Measurements from ENCODE around the gene CCDC83. TPM values are rescaled to one million over a fixed set of nuclear protein-coding genes. Genes with fewer than 3 reads are reported as not detected.

CCDC83 gene
- total and polyA plus RNA-seq, 2 experiments from 2014 or later = not detected

GRCh38 chr11:85806876-85807275 lies 48.3 kb upstream of the CCDC83 start (continued):
- TF ChIP-seq ZNF462 (CRISPR knock-in tag; IDR thresholded peaks at IDR 0.05) = no peak

- H3F3A ChIP-seq (replicated peaks; ENCODE audit: low read depth) = 0 out of 2 replicates have a peak, but pooled peaks cover 4% of the 10 kb centered on the region
- H3K9me2 ChIP-seq (ENCODE audit: insufficient read depth) = no peaks in the 10 kb centered on the region
- peaks cover 17% of the 10 kb centered on the region for H3K4me1 Mint-ChIP-seq
- no peak overlapping the region for H2AFZ ChIP-seq
- no peak for DNase-seq (ENCODE audit: low spot score)
- H3K4me1 ChIP-seq (ENCODE audit: insufficient read depth) = peaks cover 9% of the 10 kb centered on the region
- H3K36me3 Mint-ChIP-seq (ENCODE audit: low read depth) = no peaks in the 10 kb centered on the region
- no peaks in the 10 kb centered on the region for H3K9me3 Mint-ChIP-seq
- H3K27ac Mint-ChIP-seq = no peak overlapping the region
- H3K4me3 Mint-ChIP-seq = no peak overlapping the region
- H4K20me1 ChIP-seq (replicated peaks; ENCODE audit: insufficient read depth) = no peaks in the 10 kb centered on the region
- no peak overlapping the region for H3K4me2 ChIP-seq
- ATAC-seq = no peak
- no peak for TF ChIP-seq CREB1 (CRISPR knock-in tag; IDR thresholded peaks at IDR 0.05; ENCODE audit: low read depth)
- TF ChIP-seq JUNB (IDR thresholded peaks at IDR 0.05; ENCODE audit: unreplicated experiment) = no peak
- TF ChIP-seq EZH2 (IDR thresholded peaks at IDR 0.05; ENCODE audit: low read depth, unreplicated experiment) = no peak
- no peak for TF ChIP-seq CTCF (conservative IDR thresholded peaks at IDR 0.05; ENCODE audit: low read depth in 2 of 2)
- no peak for TF ChIP-seq REST (IDR thresholded peaks at IDR 0.05; ENCODE audit: unreplicated experiment)
- no peak for TF ChIP-seq POLR2AphosphoS5 (IDR thresholded peaks at IDR 0.05; ENCODE audit: low read depth)
- no peak for TF ChIP-seq NANOG (IDR thresholded peaks at IDR 0.05; ENCODE audit: borderline replicate concordance)
- TF ChIP-seq EZH2phosphoT487 (IDR thresholded peaks at IDR 0.05; ENCODE audit: unreplicated experiment) = no peak
- no peak for TF ChIP-seq ZNF331 (CRISPR knock-in tag; IDR thresholded peaks at IDR 0.05; ENCODE audit: low read depth)
- TF ChIP-seq STAT1 (IDR thresholded peaks at IDR 0.05; ENCODE audit: unreplicated experiment) = no peak
- no peaks in the 10 kb centered on the region for H3K79me2 ChIP-seq (replicated peaks; ENCODE audit: insufficient read depth)
- H3K4me3 ChIP-seq = no peak overlapping the region
- peaks cover 39% of the 10 kb centered on the region for H3K27me3 ChIP-seq (ENCODE audit: insufficient read depth)
- H3K36me3 ChIP-seq (ENCODE audit: insufficient read depth) = no peaks in the 10 kb centered on the region
- peaks cover 24% of the 10 kb centered on the region for H3K27me3 Mint-ChIP-seq (ENCODE audit: insufficient read depth, low read depth, poor library complexity)
- no peak overlapping the region for H3K27ac ChIP-seq (ENCODE audit: low read depth)
Observed at GRCh38 chr11:85809191-85809590, 46.0 kb upstream of the CCDC83 start.
